KG1 (cell line): Measurements from ENCODE around the gene CCND1.
"Not testable (repeated sequence)": the region's sequence is repeated elsewhere in the genome, so short reads cannot be mapped to it uniquely, and the experiment has no call there.

Experiments used
- DNase-seq: peaks from one replicate; lab custom pipeline; 2025; lab: John Stamatoyannopoulos, UW

The CCND1 gene

DNA sequence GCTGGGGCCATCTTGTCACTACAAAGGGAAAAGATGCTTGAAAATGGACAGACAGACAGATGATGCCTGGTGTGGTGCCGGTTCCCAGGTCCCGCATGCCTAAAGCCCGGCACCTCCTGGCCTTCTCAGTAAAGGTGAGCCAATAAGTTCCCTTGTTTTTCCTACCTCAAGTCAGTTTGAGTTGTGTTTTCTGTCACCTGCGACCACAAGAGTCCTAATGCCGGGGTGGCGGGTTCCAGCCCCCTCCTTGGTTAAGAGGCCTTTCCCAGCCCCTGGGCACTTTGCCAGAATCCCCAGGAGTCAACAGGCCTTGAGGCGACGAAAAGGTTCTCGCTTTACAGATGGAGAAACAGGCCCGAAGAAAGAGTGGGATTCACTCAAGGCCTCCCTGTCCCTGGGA, 53.8 kb downstream of the CCND1 start:
- no peak for DNase-seq

GRCh38 chr11:69695581-69695980, 54.6 kb downstream of the CCND1 start:
- no peak for DNase-seq

GRCh38 chr11:69695995-69696394, 55.0 kb downstream of the CCND1 start:
- not testable (repeated sequence) for DNase-seq

DNA sequence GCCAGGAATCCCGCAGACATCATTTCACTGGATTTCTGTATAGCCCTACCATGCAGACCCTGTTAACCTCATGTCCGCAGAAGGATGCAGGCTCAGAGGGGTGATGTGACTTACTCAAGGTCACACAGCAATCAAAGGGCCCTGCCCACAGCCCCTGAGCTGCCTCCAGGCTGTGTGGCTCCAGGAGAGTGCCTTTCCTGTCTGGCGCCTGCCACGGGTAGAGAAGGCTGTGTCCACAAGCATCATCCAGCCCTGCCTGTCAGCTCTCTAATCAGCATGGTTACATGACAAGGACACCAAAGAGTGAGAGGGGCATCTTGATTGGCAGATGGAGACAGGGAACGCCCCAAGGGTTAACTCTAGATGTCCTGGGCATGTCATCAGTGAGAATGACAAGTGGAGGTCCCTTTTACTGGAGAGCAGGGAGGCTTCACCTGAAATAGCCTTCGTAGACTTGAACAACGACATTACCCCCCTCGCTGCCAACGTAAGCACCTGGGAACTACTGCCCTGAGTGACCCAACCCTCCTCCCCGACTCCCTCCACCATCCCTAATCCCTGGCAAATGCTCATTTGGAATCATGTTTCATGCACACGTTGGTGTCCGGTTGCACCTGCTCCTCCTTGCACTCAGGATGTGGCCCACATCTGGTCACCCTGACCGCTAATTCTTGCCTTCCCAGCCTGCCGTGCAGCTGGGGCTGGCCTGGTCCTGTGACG, 56.0 kb downstream of the CCND1 start:
- DNase-seq: no peak

DNA sequence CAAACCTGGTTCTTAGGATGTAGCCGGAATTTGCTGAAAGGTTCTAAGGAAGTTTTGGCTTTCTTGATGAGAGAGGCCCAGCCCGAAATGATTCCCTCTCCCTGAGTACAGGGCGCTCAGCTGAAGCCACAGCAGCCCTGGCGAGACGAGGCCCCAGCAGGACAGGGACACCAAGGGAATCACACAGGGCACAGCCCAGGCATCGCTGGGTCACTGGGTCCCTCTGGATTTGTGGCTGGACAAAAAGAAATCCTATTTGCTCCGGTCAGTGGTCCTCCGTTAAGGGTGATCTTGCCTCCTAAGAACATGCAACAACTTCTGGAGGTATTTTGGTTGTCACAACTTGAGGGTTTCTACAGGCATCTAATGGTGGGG, 56.5 kb downstream of the CCND1 start:
- DNase-seq: no peak

GRCh38 chr11:69697861-69698260, 56.9 kb downstream of the CCND1 start:
- no peak for DNase-seq

DNA sequence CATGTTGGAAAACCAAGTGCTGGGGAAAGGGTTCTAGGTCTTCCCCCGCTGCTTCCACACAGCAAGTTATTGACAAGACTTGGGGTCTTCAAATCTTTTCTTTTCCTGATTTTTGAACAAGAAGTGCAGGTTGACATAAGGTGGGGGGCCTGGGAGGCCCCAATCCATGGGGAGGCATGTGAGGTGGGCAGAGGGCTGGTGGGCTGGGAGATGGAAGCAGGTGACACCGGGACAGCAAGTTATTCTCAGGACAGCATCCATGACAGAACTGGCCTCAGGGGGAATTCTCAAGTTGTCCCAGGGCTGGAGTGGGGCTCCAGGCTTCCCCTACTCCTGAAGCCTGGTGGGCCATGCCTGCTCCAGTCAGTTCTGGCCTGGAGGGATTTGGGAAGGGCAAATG, 57.4 kb downstream of the CCND1 start:
- no peak for DNase-seq

DNA sequence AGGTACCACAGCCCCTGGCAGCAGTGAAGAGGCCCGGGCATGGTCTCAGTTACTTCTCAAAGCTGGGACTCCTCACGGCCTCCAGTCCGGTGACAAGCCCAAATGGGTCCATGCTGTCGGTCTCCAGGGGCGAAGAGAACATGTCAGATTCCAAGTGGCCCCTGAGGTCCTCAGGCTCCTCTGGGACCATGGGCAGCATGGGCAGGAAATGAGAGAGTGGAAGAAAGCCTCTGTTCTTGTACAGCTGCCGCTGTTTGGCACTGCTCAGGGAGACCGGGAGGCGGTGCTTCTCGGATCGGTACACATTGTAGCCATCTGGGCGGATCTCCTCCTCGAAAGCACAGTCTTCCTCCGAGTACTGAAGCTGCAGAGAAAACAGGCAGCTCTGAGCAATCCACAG, 58.3 kb downstream of the CCND1 start:
- no peak for DNase-seq

GRCh38 chr11:69700278-69701140, 59.6 kb downstream of the CCND1 start:
- no peak for DNase-seq

DNA sequence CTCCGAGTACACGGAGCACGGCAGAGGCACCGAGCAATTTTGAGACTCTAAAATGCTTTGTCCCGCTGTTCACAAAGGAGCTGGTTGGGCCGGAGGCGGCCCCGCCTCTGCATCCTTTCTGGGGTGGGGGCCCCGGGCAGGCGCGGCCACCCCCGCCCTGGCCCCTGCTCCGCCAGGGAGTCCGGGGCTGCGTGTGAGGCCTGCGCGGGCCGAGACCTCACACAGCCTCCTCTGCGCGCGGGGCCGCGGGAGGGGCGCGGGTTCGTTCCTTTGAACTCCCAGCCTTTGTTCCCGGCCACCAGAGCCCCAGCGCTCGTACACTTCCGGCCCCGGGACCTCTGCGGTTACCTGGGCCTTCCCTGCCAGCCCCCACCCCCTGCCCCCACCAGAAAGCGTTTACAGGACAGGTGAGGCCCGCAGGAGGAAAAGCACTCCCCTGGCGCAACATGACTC, 61.3 kb downstream of the CCND1 start:
- no peak for DNase-seq

DNA sequence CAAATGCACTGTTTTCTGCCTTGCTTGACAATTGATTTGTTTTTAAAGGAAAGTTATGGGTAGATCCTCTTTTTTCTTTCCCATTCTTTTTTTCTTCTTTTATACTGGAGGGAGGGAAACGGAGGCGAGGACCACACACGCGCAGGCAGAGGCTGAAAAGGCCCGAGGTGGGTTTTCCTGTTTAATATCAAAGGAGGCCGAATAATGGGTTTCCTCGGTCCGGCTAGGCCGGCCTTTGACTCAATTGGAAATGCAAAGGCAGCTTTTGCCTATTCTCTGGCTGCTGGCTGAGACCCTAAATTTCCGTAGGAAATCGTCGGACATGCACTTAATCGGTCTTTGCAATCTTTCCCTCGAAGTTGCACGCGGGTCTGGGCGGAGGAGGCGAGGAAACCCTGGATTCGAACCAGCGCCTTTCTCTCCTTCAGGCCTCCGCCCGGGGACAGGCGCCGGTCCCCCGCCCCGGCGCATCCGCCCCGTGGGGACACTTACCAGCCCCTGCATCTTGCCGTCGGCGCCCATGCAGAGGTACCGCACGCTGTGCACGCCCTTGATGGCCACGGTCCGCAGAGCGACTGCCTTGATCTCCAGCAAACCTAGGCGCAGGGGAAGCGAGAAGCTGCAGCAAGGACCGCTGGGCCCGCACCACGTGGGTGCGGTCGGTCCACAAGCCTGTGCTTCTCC, 62.0 kb downstream of the CCND1 start:
- no peak for DNase-seq

DNA sequence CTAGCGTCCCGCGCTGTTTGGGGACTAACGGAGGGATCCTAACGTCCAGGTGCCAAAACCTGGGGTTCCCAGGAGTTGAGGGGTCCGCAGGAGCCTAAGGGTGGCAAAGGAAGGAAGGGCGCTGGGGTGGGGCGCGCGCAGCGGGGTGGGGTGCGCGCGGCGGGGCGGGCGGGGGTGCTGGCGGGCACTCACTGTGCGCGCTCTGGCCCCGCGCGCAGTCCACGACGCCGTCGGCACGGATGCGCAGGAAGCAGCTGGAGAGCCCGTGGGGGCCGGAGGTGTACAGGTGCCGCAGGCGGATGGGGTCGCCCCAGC, 62.5 kb downstream of the CCND1 start:
- DNase-seq: no peak
